ENCODE data around the gene SLC16A7. TPM values are rescaled to one million over a fixed set of nuclear protein-coding genes. Genes with fewer than 3 reads are reported as not detected.

Gene SLC16A7
- total RNA-seq, 6 experiments from 2014 or later: 11.3 to 25.1 (median 20.5) TPM

DNA sequence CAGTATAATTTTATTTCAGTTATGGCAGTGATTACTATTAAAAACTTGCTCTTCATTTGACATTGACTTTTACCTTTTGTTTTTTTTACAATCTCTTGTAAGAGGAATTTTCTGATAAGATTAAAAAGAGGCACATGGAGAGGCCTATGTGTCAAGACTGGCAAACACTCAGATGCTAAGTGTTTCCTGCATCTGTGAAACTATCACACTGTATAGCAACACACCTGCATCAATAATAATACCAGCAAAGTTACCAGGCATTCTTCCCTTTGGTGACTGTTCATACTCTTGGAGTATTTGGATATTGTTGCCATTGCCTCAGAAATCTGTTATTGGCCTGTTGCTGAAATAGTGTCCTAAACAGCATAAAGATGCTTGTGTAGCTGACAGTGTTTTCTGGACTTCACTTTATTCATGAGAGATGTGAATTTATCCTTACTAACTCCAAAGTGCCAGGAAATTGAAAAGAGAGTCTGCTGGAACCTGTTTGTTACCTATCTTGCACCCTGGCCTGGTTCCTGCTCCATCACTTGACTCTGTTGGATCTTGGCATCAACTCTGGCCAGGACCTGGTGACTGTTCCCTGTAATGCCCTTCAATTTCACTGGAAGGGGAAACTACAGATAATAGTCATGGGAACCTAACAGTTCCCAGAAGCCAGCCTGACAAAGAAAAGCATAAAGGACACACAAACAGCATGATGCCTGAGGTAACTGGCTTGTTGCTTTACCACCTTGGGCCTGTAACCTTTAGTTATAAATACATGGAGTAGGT lies 19.8 kb downstream of the SLC16A7 start:
- Histone ChIP-seq H3K36me3 (peaks cover 0 to 2% (median 0%) of the 10 kb centered on the region in 4 donors), H3K27me3 (no peaks in the 10 kb centered on the region), H3K27ac (no peak overlapping the region), H3K4me1 (peaks cover 0 to 7% (median 0%) of the 10 kb centered on the region in 4 donors), H3K4me3 (no peak overlapping the region), H3K9me3 (peaks cover 0 to 9% (median 0%) of the 10 kb centered on the region in 4 donors)
- ATAC-seq (no peak), DNase-seq (no peak)
- intact Hi-C loops (cut with DNase I): no loop called here
- TF ChIP-seq POLR2A (IDR thresholded peaks at IDR 0.05): no peak
- TF ChIP-seq, protein P1, sequence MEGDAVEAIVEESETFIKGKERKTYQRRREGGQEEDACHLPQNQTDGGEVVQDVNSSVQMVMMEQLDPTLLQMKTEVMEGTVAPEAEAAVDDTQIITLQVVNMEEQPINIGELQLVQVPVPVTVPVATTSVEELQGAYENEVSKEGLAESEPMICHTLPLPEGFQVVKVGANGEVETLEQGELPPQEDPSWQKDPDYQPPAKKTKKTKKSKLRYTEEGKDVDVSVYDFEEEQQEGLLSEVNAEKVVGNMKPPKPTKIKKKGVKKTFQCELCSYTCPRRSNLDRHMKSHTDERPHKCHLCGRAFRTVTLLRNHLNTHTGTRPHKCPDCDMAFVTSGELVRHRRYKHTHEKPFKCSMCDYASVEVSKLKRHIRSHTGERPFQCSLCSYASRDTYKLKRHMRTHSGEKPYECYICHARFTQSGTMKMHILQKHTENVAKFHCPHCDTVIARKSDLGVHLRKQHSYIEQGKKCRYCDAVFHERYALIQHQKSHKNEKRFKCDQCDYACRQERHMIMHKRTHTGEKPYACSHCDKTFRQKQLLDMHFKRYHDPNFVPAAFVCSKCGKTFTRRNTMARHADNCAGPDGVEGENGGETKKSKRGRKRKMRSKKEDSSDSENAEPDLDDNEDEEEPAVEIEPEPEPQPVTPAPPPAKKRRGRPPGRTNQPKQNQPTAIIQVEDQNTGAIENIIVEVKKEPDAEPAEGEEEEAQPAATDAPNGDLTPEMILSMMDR (IDR thresholded peaks at IDR 0.05): no peak

DNA sequence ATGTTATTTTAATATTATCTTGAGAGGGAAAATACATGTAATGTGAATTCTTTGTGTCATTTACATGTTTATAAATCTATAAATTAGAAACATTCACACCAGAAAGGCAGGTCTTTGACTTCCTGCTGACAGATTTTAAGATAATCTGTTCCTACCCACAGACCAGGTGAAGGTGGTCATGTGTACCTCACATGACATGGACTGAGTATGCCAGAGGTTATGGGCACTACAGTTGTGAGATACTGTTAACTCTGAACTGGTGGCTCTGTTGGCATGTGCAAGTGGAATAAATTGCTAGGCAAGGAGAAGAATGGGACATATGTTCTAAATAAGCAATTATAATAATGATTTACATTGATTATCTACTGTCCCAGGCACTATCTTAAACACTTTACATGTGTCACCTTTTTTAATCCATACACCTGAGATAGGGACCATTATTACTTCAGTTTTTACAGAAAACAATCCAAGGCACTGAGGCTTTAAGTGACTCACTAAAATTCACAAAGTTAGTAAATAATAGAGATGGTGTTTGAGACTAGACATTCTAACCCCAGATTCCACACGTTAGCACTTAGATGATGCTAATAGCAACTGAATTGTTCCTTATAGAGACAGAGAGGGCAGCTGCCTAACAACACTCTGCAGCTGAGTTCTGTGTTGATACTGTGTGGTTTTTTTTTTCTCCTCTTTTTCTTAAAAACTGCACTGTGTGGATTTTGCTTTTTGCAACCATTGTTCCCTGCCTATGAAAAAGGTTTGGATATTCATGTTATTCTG lies 23.8 kb downstream of the SLC16A7 start:
- Histone ChIP-seq H3K27ac (no peak overlapping the region), H3K9me3 (no peaks in the 10 kb centered on the region), H3K36me3 (peaks cover 0 to 2% (median 0%) of the 10 kb centered on the region in 4 donors), H3K4me1 (peaks cover 0 to 12% (median 0%) of the 10 kb centered on the region in 4 donors), H3K27me3 (no peaks in the 10 kb centered on the region), H3K4me3 (no peak overlapping the region)
- WGBS (ENCODE audit: insufficient coverage, low coverage, low lambda C conversion rate, missing lambda C conversion rate): 29% methylated on average over 1 of the region's 1 CpG
- TF ChIP-seq, protein P1 (IDR thresholded peaks at IDR 0.05): no peak
- no peak for TF ChIP-seq POLR2A (IDR thresholded peaks at IDR 0.05)
- ATAC-seq: peak in 1 of 4 donors; percentile 18
- intact Hi-C loops (cut with DNase I): no loop called here
- DNase-seq: no peak

DNA sequence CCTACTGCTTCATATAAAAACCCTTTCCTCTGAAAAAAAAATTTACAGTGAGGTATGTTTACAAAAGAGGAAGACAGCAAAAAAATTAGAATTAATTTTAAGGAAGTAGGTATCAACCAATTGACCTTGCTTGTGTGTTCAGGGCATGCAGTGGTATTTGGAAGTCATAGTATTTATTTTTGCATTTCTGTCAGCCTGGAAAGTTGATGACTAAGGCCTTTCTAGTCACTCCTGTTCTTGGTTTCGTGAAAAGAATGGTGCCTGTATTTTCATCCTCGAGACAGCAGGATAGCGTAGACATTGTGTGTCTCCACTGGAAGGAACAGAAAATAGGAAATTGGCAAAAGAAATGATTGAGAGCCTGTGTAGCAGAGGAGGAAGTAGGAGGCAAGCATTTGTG lies 24.5 kb downstream of the SLC16A7 start:
- H3K36me3 ChIP-seq: peaks cover 0 to 2% (median 0%) of the 10 kb centered on the region in 4 donors
- DNase-seq: no peak
- WGBS (ENCODE audit: insufficient coverage, low coverage, low lambda C conversion rate, missing lambda C conversion rate): 53% methylated on average over 3 of the region's 3 CpGs
- H3K27me3 ChIP-seq: no peaks in the 10 kb centered on the region
- TF ChIP-seq, protein P1 (IDR thresholded peaks at IDR 0.05): no peak
- no peak for TF ChIP-seq POLR2A (IDR thresholded peaks at IDR 0.05)
- ATAC-seq: peak; percentile 49 to 77 (median 62)
- no peak overlapping the region for H3K4me3 ChIP-seq
- no peak overlapping the region for H3K27ac ChIP-seq
- H3K9me3 ChIP-seq: no peaks in the 10 kb centered on the region
- peaks cover 0 to 12% (median 0%) of the 10 kb centered on the region in 4 donors for H3K4me1 ChIP-seq
- intact Hi-C loops (cut with DNase I): no loop called here

DNA sequence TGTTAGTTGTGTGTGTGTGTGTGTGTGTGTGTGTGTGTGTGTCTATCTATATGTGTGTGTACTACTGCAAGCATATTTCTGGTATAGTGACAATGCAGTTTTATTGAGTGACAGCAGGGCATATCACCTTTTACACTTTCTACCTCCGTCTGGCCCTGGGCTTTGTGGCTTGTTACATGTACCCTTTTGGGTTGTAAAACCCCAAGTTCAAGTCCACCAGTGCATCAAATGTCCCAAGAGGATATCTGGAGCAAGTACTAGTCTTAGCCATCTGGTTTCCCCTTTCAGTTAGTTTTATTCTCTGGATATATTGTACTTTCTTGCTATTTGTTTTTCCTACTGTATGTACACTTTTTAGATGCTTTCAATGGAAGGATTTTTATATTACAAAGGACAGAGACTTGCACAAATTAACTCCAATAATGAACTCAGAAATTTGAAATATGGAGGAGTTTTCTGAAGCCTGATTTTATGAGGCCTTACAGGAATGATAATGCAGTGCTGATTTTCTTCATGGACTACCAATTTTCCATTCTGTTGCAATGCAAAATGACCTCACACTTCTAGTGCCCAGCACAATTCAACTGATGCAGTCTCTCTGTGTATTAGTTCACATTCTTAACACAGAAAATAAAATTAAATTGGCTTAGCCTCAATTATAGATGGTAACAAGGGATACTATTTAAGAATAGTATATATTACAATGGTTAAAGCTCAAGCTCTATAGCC lies 29.1 kb downstream of the SLC16A7 start:
- H3K9me3 ChIP-seq: no peaks in the 10 kb centered on the region
- 100% methylated on average over 1 of the region's 1 CpG for WGBS (ENCODE audit: insufficient coverage, low coverage, low lambda C conversion rate, missing lambda C conversion rate)
- intact Hi-C loops (cut with DNase I): no loop called here
- TF ChIP-seq, protein P1 (IDR thresholded peaks at IDR 0.05): no peak
- TF ChIP-seq POLR2A (IDR thresholded peaks at IDR 0.05): no peak
- ATAC-seq (no peak), DNase-seq (no peak)
- no peak overlapping the region for H3K4me3 ChIP-seq
- H3K36me3 ChIP-seq: no peaks in the 10 kb centered on the region
- peaks cover 0 to 11% (median 0%) of the 10 kb centered on the region in 4 donors for H3K4me1 ChIP-seq
- H3K27ac ChIP-seq: no peak overlapping the region
- no peaks in the 10 kb centered on the region for H3K27me3 ChIP-seq
